Middle frontal gyrus (tissue), 1 donor: Measurements from ENCODE around the gene ERBIN.
"Not testable (repeated sequence)": the region's sequence is repeated elsewhere in the genome, so short reads cannot be mapped to it uniquely, and the experiment has no call there.

Experiments
- DNase-seq: peaks from one replicate; pipeline ENCODE4 v3.0.0-alpha.2; 2015; ENCODE audit warnings: low spot score; ENCODE audit errors: extremely low spot score

The ERBIN gene

GRCh38 chr5:65961633-65962032 lies 35.3 kb downstream of the ERBIN start:
- DNase-seq: no peak

- no peak for DNase-seq
Observed at GRCh38 chr5:65967288-65968066, 41.1 kb downstream of the ERBIN start.

- DNase-seq: no peak
Observed at GRCh38 chr5:65969539-65970393, 43.4 kb downstream of the ERBIN start.

- no peak for DNase-seq
Observed at GRCh38 chr5:65970481-65971367, 44.3 kb downstream of the ERBIN start.

- DNase-seq: no peak
Observed at GRCh38 chr5:65971643-65972042, 45.3 kb downstream of the ERBIN start.

- not testable (repeated sequence) for DNase-seq
Observed at GRCh38 chr5:65972896-65973295, 46.5 kb downstream of the ERBIN start.

GRCh38 chr5:65978251-65978650 lies 51.9 kb downstream of the ERBIN start:
- no peak for DNase-seq

GRCh38 chr5:65981548-65981947 lies 55.2 kb downstream of the ERBIN start:
- no peak for DNase-seq

GRCh38 chr5:65981969-65982619 lies 55.7 kb downstream of the ERBIN start:
- no peak for DNase-seq

GRCh38 chr5:65982635-65983034 lies 56.3 kb downstream of the ERBIN start:
- DNase-seq: no peak

- DNase-seq: no peak
Observed at GRCh38 chr5:65984098-65984885, 57.9 kb downstream of the ERBIN start.

GRCh38 chr5:65986050-65986451 lies 59.7 kb downstream of the ERBIN start:
- DNase-seq: no peak

- DNase-seq: no peak
Observed at GRCh38 chr5:65986796-65987195, 60.4 kb downstream of the ERBIN start.

- no peak for DNase-seq
Observed at GRCh38 chr5:65987982-65988381, 61.6 kb downstream of the ERBIN start.

GRCh38 chr5:65989158-65989557 lies 62.8 kb downstream of the ERBIN start:
- DNase-seq: no peak

- no peak for DNase-seq
Observed at GRCh38 chr5:65992630-65993029, 66.3 kb downstream of the ERBIN start.

GRCh38 chr5:65994117-65994786 lies 67.9 kb downstream of the ERBIN start:
- no peak for DNase-seq

GRCh38 chr5:65999061-65999723 lies 72.8 kb downstream of the ERBIN start:
- DNase-seq: no peak

GRCh38 chr5:66001952-66002351 lies 75.6 kb downstream of the ERBIN start:
- DNase-seq: no peak
